Body of pancreas (tissue), 4 donors: ENCODE results near the gene GABBR1.

Source experiments
- CTCF ChIP-seq, 7 experiments: fragments of 450-650 bp in 4 of 7; fragments of 200-600 bp in 3 of 7; sonication (generic) in 3 of 7; IDR thresholded peaks; one replicate each; pipeline ENCODE4 v1.5.1; 2016 to 2019; ENCODE audit warnings: antibody characterized with exemption in 7 of 7
- POLR2A ChIP-seq, 3 donors: fragments of 450-650 bp; IDR thresholded peaks; one replicate each; pipeline ENCODE4 v1.6.1; 2016; ENCODE audit warnings: antibody characterized with exemption in 3 of 3, mild to moderate bottlenecking in 2 of 3

GRCh38 chr6:29596381-29596900, 36.5 kb downstream of the GABBR1 start:
- TF ChIP-seq CTCF (IDR thresholded peaks at IDR 0.05) (no peak), POLR2A (IDR thresholded peaks at IDR 0.05) (no peak)
